RWPE1 (cell line): ENCODE data around the gene BIRC7.

Experiments used
- CTCF ChIA-PET: fragments of 350-600 bp; sonication (Branson Sonifier 250); formaldehyde crosslinking; extraction: SDS; loops from one replicate; lab custom pipeline; 2021; lab: Yijun Ruan, JAX
- POLR2A ChIA-PET: fragments of 400-600 bp; formaldehyde crosslinking; extraction: SDS; loops from one replicate; lab custom pipeline; 2020; ENCODE audit warnings: antibody characterized with exemption; ENCODE audit not compliant: low non-redundant PET; lab: Yijun Ruan, JAX
- DNase-seq: peaks from one replicate; pipeline ENCODE4 v3.0.0; 2012; ENCODE audit warnings: low spot score
- H3K27ac ChIP-seq: fragments of 450-650 bp; 2 replicates; pipeline ENCODE4 v1.5.1; 2017
- TF ChIP-seq, protein P1 (sequence below): fragments of 450-650 bp; conservative IDR thresholded peaks from 2 replicates; pipeline ENCODE4 v1.5.1; 2017; ENCODE audit warnings: low read depth, mild to moderate bottlenecking

Gene BIRC7

DNA sequence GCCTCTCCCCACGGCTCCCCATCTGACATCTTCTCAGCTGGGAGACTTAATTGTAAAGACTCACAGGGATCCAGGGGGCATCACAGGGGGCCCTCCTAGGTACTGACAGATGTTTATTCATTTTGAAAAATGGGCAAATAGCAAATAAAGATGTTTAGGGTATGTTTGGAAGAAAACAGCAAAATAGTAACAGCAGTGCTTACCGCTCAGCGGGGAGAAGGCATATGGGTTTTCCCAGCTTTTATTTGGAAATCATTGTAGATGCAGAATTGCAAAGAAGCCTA is 2.7 kb upstream of the BIRC7 start:
- CTCF ChIA-PET: interaction anchor here (0.6 to 6.8 kb wide), 6 partner anchors 9 to 346 kb away, joined by 3 to 111 read pairs (median 4); partner anchors contain the start of gene YTHDF1
- no peak for DNase-seq
- H3K27ac ChIP-seq: no peak overlapping the region
- TF ChIP-seq, protein P1, sequence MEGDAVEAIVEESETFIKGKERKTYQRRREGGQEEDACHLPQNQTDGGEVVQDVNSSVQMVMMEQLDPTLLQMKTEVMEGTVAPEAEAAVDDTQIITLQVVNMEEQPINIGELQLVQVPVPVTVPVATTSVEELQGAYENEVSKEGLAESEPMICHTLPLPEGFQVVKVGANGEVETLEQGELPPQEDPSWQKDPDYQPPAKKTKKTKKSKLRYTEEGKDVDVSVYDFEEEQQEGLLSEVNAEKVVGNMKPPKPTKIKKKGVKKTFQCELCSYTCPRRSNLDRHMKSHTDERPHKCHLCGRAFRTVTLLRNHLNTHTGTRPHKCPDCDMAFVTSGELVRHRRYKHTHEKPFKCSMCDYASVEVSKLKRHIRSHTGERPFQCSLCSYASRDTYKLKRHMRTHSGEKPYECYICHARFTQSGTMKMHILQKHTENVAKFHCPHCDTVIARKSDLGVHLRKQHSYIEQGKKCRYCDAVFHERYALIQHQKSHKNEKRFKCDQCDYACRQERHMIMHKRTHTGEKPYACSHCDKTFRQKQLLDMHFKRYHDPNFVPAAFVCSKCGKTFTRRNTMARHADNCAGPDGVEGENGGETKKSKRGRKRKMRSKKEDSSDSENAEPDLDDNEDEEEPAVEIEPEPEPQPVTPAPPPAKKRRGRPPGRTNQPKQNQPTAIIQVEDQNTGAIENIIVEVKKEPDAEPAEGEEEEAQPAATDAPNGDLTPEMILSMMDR: no peak
- POLR2A ChIA-PET: no interaction called here

DNA sequence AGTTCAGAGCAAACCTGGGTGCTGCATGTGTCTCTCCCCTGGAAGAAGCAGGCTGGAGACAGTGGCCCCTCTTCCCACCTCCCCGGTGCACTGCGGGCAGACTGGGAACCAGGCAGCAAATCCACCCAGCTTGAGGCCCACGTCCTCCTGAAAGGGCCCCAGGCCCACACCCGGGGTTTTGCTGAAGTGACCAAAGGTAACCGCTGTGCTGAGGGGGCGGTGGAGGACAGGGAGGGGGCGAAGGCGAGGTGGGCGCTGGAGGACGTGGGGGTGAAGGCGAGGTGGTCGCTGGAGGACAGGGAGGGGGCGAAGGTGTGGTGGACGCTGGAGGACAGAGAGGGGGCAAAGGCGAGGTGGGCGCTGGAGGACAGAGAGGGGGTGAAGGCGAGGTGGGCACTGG is 1.8 kb upstream of the BIRC7 start:
- no peak overlapping the region for H3K27ac ChIP-seq
- TF ChIP-seq, protein P1: no peak
- CTCF ChIA-PET: interaction anchor here (0.7 to 6.8 kb wide), 9 partner anchors 10 to 100 kb away, joined by 3 to 111 read pairs (median 5); partner anchors contain the start of gene YTHDF1
- no peak for DNase-seq
- POLR2A ChIA-PET: no interaction called here

DNA sequence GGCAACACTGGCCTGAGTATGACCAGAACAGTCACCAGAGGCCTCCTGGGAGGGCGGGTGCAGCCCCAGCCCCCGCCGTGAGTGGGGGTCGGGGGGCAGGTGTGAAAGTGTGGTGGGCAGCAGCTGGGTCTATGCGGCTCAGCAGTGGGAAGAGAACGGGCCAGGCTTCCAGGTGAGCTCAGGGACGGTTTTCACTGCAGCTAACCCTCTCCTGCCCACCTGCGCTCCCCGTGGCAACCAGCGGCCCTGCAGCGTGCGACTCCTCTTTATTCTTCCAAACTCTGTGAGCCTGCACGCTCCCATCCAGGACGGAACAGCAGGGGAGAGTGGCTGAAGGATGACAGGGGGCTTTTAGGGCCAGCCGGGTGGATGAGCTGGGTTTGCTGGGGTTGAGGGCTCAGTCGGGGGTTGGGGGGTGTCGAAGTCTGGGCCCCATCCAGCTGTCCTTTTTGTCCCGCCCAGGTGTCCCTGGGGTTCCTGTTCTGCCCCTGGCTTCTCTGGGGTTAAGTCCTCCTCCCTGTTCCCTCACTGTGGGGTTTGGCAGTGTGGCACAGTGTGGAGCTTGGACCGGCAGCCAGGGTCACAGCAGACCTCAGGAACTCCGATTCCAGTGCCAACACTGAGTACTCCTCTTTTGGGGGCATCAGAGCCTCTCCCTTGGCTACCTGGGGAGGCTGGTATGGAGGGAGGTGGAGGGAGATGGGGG is 859 bp upstream of the BIRC7 start:
- TF ChIP-seq, protein P1: peak; percentile 84
- ChIA-PET POLR2A (interaction anchor here (0.8 to 1.1 kb wide), 2 partner anchors 19 to 286 kb away, joined by 3 read pairs; no protein-coding TSS in a partner anchor), CTCF (interaction anchor here (0.6 to 6.8 kb wide), 26 partner anchors 9 to 1047 kb away, joined by 3 to 111 read pairs (median 4); partner anchors contain the start of genes COL20A1 and YTHDF1)
- H3K27ac ChIP-seq: no peak overlapping the region
- peak; percentile 80 for DNase-seq

DNA sequence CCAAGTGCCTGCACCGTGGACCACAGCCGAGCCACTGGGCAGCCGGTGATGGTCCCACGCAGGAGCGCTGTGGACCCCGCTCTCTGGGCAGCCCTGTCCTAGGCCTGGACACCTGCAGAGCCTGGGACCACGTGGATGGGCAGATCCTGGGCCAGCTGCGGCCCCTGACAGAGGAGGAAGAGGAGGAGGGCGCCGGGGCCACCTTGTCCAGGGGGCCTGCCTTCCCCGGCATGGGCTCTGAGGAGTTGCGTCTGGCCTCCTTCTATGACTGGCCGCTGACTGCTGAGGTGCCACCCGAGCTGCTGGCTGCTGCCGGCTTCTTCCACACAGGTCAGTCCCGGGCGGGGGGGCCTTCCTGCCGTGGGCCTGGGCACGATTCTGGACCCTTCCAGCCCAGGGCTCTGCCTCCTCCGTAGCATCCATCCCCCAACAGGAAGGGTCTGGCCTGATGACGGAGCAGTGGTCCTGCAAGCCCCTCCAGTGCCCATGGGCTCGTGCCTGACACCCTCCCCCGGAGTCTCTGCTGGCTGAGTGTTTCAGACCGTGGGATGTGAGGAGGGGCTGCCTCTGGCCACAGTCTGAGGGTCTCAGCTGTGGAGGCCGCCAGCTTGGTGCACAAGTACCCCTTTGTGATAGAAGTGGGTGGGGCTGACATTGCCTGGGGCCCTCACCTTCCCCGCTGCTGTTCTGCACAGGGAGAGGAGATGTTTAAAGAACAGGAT is 572 bp downstream of the BIRC7 start:
- POLR2A ChIA-PET: interaction anchor here (1.1 kb wide), 1 partner anchor 17 kb away, joined by 3 read pairs; no protein-coding TSS in a partner anchor
- CTCF ChIA-PET: interaction anchor here (0.6 to 6.8 kb wide), 7 partner anchors 9 to 145 kb away, joined by 3 to 111 read pairs (median 4); partner anchors contain the start of gene YTHDF1

DNA sequence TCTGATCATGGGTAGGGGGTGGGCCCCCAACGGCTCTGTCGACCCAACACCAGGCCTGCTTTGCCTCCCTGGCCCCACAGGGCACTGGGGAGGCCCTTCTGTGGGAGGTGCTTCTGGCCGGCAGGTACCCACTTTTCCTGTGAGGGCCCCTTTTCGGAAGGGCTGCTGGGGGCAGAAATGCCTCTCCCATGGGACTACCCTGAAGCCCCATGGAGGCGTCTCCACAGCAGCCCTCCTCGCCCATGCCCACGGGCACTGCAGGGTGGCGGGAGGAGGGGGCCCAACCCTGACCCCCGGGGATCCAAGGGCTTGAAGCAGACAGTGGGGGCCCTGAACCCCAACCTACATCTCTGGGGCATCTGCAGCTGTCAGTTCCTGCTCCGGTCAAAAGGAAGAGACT is 2.3 kb downstream of the BIRC7 start:
- TF ChIP-seq, protein P1: no peak
- POLR2A ChIA-PET: no interaction called here
- CTCF ChIA-PET: interaction anchor here (0.6 to 6.7 kb wide), 6 partner anchors 10 to 57 kb away, joined by 3 to 48 read pairs (median 3); no protein-coding TSS in a partner anchor
- no peak for DNase-seq
- no peak overlapping the region for H3K27ac ChIP-seq

More for the DNA sequence above, 572 bp downstream of the BIRC7 start:
- no peak for DNase-seq
- TF ChIP-seq, protein P1: no peak
- no peak overlapping the region for H3K27ac ChIP-seq

DNA sequence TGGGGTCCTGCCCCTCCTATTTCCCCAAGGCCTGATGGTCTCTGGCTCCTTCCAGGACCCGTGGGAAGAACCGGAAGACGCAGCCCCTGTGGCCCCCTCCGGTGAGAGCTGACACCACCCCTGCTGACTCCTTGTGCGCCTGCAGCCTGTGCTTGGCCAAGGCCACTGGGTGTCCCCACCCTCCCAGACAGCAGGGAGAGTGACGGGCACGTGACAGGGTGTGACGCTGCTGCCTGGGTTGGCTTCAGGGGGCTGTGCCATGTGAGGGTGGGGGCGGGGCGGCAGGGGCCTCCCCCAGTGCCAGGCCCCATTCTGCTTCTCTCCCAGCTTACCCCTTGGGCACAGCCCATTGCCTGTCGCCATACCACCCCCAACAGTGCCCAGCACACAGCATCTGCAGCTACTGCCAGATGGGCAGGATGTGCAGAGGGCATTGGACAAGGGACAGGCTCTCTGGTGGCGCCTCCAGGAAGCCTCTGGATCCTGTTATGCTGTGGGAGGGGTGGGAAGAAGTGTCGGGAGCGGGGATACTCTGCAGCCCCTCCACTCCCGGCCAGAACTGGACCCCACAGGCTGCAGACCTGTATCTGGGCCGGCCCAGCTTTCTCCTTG is 2.9 kb downstream of the BIRC7 start:
- ChIA-PET POLR2A (no interaction called here), CTCF (interaction anchor here (0.6 to 6.7 kb wide), 6 partner anchors 9 to 56 kb away, joined by 3 to 48 read pairs (median 3); no protein-coding TSS in a partner anchor)
- TF ChIP-seq, protein P1: no peak
- no peak for DNase-seq
- H3K27ac ChIP-seq: no peak overlapping the region
